Measurements from ENCODE around the gene APPL2.
"Not testable (repeated sequence)": the region's sequence is repeated elsewhere in the genome, so short reads cannot be mapped to it uniquely, and the experiment has no call there.

Gene APPL2

DNA sequence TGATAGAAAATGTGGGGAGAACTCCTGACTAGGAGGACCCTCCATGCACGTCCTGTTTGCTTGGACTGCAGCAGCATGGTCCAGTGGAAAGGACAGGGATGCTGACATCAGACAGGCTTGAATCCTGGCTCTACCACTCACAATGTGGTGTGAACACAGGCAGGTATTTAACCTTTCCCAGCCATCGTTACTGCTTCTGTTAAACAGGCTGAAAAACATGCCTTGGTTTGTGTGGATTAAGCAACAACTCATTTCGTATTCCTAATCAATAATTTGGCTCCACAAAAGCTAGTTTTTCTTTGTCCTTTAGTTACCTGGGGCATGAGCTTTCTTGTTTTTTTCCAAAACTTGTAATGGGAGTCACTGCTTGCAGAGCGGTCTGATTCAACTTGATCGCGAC, 41.0 kb downstream of the APPL2 start:
- DNase-seq (ENCODE audit: low read depth in 2 of 2) = no peak

DNA sequence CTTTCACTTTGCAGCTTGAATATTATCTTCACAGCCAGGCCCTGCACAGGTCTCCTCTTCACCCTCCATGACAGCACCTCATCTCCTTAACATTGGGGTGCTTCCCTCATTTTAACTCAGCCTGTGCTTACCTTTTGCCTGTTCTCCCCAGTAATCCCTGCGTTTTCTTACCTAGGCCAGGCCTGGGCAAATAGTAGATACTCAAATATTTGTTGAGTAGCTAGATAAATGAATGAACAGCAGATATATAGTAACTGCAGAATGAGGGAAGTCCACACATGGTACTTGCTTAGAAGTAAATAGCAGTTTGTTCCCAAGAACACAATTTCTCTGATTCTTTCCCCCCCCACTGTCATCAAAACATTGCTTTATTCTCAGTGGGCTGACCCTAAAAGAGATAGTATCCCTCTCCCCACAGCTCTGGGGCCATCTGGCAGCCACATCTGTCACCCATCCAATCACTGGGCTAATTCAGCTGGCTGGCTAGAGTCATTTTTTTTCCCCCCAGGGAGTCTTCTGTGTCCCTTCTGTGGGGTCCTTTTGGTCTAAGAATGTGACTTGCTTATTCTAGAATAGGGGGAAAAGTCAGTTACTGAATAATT, 43.2 kb downstream of the APPL2 start:
- DNase-seq (ENCODE audit: low read depth in 2 of 2) = no peak

DNA sequence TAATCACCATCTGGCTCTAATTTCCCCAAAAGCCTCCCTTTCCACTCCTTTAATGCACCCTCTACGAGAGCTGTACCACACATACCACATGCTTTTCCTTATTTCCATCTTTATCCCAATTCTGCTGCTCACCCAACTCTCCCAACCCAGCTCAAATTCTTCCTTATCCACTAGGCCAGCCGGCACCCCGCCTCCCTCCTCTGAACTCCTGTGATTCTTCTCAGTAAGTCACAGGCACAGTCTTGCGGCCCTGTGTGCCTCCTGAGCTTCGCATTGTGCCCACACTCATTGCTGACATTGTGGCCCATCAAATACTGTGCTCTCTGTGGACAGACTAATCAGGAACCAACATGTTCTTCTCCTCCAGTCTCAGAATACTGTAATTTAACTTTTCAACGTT, 45.4 kb downstream of the APPL2 start:
- no peak for DNase-seq (ENCODE audit: low read depth in 2 of 2)

DNA sequence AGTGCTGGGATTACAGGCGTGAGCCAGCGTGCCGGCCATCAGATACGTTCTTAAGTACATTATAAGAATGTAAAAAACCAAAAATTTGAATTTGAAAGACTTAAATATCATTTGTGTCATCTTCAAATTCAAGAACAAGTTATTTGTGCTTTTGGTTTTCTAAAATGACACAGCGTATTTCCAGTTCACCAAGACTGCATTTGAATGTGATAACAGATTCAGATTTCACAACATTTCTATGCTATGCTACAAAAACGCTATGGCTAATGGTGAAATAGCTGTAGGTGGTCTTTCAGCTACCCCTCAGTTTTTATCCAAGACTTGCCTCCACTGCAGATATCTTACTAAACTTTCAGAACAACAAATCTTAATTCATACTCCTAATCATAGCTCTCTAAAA, 46.7 kb downstream of the APPL2 start:
- no peak for DNase-seq (ENCODE audit: low read depth in 2 of 2)

DNA sequence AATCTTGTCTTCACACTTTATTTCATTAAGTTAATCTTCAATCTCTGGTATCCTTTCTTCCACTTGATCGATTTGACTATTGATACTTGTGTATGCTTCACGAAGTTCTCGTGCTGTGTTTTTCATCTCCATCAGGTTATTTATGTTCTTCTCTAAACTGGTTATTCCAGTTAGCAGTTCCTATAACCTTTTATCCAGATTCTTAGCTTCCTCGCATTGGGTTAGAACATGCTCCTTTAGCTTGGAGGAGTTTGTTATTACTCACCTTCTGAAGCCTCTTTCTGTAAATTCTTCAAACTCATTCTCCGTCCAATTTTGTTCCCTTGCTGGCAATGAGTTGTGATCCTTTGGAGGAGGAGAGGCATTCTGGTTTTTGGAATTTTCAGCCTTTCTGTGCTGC, 52.0 kb downstream of the APPL2 start:
- not testable (repeated sequence) for DNase-seq (ENCODE audit: low read depth in 2 of 2)

DNA sequence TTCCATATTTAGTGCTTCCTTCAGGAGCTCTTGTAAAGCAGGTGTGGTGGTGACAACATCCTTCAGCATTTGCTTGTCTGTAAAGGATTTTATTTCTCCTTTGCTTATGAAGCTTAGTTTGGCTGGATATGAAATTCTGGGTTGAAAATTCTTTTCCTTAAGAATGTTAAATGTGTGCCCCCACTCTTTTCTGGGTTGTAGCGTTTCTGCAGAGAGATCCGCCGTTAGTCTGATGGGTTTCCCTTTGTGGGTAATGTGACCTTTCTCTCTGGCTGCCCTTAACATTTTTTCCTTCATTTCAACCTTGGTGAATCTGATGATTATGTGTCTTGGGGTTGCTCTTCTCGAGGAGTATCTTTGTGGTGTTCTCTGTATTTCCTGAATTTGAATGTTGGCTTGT, 52.6 kb downstream of the APPL2 start:
- not testable (repeated sequence) for DNase-seq (ENCODE audit: low read depth in 2 of 2)

DNA sequence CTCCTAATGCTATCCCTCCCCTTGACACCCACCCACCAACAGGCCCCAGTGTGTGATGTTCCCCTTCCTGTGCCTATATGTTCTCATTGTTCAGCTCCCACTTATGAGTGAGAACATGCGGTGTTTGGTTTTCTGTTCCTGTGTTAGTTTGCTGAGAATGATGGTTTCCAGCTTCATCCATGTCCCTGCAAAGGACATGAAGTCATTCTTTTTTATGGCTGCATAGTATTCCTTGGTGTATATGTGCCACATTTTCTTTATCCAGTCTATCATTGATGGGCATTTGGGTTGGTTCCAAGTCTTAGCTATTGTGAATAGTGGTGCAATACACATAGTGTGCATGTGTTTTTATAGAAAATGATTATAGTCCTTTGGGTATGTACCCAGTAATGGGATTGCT, 56.9 kb downstream of the APPL2 start:
- not testable (repeated sequence) for DNase-seq (ENCODE audit: low read depth in 2 of 2)

DNA sequence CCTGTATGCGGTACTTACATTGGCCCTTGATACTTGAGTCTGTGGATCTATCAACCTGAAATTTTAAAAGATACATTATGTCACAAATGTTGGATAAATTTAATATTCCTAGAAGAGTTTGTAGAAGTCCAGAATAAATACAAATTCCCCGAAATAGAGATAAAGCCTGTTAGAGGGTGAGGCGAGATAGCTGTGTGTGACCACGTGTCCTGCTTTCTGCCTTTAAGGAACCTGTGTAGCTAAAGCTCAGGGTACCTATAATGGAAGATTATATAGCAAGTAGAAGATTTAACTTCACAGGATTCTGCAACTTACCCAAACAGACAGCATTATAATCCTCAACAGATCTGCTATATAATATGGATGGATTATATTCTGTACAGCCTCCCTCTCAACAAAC, 58.8 kb downstream of the APPL2 start:
- no peak for DNase-seq (ENCODE audit: low read depth in 2 of 2)

DNA sequence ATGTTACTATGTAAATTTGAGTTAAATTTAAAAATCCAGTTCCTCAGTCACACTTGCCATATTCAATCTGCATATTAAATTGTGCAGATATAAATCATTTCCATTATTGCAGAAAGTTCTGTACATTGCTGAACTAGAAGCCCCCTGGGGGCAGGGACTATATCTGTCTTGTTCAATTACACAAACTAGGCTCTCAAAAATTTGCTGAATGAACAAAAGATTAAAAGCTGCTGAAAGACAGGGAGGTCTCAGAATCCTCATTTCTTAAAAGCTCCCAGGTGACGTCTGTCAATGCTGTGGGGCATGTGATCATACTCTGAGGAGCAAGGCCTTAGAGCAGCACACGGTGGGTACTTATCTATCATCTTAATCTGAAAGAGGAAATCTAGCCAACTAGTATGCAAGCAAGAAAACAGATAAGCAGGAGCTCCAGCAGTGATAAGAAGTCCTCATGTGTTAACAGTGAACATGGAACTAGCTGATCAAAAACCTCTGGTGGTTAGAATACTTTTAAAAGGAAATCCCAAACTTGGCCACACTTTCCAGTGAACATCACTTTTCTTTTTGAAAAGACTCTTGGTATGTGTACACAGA, 60.5 kb downstream of the APPL2 start:
- no peak for DNase-seq (ENCODE audit: low read depth in 2 of 2)

DNA sequence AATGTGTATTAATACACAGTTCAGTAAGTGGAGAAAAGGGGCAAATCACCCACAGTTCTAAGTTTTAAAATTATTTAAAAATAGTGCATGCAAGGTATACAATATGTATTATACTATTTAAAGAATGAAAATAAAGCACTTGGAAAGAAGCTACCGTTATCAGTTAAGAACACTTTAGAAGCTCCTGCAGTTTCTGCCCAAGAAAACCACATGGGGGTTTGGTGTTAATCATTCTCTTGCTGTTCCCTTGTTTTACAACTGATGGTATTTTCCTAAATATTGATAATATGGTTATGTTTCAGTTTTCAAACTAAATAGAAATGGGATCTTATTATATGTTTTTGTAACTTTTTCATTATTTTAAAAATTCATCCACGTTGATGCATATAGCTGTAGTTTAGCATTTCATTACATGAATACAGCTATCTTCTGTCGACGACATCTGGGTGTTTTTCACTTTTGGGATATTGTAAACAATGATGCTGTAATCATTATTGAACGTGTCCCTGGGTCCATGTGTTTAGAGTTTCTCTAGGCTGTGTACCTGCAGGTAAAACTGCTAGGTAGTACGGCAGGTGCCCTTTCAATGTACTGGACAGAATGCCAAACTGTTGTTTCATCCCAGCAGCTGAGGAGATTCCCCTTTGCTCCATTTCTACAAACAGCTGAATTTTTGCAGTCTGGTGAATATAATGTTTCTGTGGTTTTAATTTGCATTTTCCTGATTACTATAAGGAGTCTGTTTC, 64.1 kb downstream of the APPL2 start:
- DNase-seq (ENCODE audit: low read depth in 2 of 2) = no peak

DNA sequence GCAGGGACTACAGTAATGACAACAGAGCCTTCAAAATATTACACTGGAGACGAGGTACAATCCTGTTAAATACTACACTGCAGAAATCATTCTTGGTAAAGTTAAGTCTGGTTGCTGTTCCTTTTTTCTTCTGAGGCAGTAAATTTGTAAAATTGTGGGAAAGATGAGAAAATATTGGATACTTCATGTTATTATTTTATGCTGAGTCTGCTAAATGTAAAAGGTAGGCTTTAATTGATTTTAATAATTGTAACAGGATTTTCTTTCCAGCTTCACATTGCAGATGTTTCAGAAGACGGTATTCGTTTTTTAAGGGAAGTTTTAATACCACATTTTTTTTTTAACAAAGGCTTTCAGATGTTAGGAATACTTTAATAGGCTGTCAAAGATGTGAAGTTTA, 65.8 kb downstream of the APPL2 start:
- DNase-seq (ENCODE audit: low read depth in 2 of 2) = no peak

DNA sequence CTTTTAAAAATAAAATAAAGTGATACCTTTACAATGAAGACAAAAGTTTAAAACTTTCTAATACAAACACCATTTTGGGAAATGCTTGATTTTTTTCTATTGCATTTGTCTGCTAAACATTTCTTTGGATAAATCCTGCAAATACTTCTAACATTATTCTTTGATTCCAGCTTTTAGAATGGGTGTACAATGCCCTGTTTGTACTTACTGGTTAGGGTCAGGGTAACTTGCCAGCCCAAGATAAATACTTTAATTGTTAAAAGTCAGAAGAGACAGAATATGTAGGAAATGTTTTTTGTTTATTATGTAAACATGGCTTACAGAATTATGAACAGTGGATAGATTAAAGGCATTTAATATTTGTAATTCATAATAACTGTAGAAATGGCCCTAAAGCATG, 68.0 kb downstream of the APPL2 start:
- DNase-seq (ENCODE audit: low read depth in 2 of 2) = no peak

DNA sequence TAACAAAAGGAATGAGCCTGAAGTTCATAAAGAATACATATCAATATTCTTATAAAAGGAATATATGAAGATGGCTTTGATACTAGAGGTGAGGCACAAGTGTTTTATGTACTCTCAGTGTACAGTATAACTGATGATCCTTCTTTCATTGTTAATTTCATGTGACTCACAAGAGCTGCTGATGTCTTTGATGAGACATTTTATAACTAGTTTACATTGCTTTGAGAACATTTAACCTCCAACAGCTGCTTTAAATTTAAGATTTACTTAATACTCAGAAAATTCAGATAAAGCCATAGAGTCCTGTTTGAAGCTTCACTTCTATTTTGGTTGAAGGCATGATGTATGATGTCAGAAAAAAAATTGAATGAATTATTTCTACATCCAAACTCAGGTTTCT, 68.6 kb downstream of the APPL2 start:
- DNase-seq (ENCODE audit: low read depth in 2 of 2) = no peak

DNA sequence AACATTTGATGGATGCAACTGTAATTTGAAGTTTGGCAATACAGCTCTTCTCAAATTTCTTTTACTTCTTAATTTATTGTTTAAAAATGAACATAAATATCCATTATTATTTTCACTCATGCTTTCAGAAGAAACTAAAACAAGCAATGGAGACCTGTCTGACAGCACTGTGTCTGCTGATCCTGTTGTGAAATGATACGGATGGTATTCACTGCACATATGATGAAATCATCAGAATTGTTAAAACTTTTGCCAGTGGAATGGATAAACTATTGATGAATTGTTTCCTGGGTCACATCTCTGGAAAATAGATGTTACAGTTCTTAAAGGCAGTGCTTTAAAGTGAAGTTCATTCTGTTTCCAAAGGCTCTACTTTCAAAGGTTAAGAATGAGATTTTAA, 69.2 kb downstream of the APPL2 start:
- DNase-seq (ENCODE audit: low read depth in 2 of 2) = no peak

DNA sequence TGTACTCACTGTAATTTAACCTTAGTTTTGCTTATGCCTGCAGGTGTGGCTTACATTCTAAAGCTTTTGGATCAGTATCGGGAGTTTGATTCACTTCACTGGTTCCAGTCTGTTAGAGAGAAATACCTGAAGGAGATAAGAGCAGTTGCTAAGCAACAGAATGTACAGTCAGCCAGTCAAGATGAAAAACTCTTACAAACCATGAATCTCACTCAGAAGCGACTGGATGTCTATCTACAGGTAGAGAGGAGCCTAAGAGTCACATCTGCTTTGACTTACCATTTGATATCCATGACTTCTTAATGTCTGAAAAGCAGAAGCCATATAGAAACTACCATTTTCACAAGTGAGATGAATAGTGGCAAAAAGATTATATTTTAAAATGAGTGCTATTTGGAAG, 71.9 kb downstream of the APPL2 start:
- no peak for DNase-seq (ENCODE audit: low read depth in 2 of 2)

DNA sequence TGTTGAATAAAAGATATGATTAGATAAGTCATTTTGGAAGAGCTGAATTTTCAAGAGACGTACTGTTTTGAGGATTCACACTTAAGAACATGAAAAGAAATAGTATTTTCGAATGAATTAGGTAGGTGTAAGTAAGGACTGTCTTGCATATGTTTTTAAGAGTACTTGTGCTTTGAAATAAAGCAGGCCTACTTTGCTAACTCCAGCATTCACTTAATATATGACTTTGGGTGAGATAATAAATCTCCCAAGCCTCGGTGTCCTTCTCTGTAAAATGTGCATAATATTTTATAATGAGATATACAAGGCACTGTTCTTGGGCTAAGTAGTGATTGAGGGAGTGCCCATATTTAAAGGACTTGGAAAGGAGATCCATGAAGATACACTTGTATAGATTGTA, 73.8 kb downstream of the APPL2 start:
- no peak for DNase-seq (ENCODE audit: low read depth in 2 of 2)

DNA sequence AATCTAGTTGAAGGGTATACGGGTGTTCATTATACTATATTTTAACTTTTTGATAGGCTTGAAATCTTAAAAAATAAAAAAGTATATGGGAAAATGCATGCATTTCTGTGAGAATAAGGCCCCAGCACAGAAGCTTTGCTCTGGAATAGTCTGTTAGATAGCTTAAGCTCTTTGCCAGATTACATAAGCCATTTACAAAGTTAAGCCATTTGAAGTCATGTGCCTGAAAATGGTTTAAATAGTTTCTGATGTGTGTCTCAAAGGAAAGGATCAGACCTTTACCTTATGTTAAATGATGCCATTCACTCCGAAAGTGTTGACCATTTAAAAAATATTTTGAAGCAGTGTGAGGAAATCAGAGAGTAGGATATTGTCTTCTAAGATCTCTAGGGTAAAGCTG, 77.1 kb downstream of the APPL2 start:
- no peak for DNase-seq (ENCODE audit: low read depth in 2 of 2)

DNA sequence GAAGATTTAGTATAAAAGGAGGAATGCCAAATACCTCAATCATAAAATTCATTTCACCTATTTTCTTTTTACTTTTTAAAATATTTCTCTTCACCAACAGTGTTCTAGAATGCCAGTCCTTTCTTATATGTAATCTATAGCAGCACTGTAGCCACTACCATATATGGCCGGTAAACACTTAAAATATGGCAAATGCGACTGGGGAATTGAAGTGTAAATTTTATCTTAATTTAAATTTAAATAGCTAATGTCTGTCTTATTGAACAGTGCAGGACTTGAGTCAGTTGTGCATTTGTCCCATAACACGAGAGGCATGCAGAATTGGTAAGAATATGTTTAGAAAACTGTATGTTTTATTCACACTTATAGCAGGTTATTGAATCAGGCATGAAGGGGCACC, 78.4 kb downstream of the APPL2 start:
- no peak for DNase-seq (ENCODE audit: low read depth in 2 of 2)

DNA sequence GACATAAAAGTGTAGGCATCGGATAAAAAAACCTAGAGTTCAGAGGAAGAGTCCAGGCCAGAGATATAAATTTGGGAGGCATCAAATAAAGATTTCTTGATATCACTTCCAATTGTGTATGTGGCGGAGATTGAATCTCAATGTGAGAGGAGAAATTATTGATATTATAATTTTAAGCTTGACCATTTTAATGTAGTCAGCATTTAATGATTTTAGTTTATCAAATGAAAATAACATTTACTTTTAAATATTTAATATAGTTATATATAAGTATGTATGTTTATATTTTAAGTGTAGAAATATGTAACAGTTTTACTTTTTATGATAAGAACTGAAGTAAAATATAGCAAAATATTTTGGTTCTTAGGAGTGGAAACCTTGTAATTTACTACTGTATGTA, 79.7 kb downstream of the APPL2 start:
- DNase-seq (ENCODE audit: low read depth in 2 of 2) = no peak

DNA sequence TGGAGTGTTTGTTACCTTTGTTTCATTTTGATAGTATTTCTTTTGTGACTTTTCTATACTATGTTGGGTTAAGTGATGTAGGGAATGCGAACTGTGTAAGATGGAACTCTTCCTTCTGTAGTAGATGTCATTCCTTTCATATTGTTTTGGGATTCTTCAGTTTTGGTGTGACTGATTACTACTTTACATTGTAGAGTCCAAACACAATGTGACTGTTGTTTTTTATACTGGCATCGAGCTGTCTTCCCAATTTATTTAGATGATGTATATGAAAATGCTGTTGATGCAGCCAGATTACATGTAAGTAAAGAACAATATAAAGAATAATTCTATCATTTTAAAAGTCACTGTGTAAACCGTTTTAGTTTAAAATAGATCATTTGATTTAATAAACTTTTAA, 93.7 kb downstream of the APPL2 start:
- DNase-seq (ENCODE audit: low read depth in 2 of 2) = no peak

DNA sequence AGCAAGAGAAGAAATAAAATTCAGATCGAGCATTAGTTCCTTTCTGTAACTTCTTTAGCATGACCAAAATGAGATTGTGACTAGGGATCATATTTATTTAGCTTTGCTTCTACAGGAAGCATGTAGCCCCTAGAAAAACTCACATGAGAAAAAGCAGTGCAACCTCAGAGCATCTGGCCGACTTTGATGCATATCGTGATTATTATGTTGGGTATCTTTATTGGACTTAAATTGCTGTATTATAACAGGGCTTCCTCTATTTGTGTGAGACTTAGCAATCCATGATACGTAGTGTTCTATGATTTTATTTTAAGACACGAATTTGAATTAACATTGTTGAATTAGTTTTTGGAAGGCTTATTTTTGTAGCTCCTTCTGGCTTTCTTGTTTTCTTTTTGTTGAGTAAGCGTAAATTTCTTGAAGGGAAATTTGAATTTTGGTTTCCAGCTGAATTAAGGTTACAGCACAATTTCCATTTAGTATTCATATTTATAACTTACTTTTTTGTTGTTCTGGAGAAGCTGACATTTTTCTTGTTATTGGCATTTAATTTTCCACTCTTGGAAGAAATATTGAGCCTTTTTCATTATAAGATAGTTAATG, 94.6 kb downstream of the APPL2 start:
- DNase-seq (ENCODE audit: low read depth in 2 of 2) = no peak

DNA sequence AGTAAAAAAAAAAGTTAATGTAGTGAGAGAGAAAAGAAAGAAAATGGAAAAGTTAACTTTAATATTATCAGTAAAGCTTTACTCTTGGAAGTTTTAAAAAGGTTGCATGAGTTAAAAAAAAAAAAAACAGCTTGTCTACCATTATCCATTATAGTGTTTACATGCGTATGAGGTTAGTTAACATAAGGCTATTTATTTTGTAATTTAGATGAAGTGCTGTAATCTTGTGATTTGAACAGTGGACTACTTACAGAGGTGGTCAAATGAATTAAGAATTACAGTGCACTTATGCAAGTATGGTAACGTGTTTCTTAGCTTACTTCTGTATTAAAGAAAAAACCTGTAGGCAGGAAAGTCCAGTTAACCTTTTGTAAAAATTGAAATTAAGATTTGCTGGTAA, 97.7 kb downstream of the APPL2 start:
- no peak for DNase-seq (ENCODE audit: low read depth in 2 of 2)
